Karpas-422 (cell line): ENCODE data around the gene ARGLU1. TPM values are rescaled to one million over a fixed set of nuclear protein-coding genes. Genes with fewer than 3 reads are reported as not detected.

Experiments
- DNase-seq: peaks from one replicate; pipeline ENCODE4 v3.0.0-alpha.2; 2015
- H2AFZ ChIP-seq: fragments of 200-600 bp; sonication (generic); 2 replicates; pipeline ENCODE4 v1.6.1; 2014; ENCODE audit warnings: antibody characterized with exemption, low read length, mixed read lengths
- H3K27ac ChIP-seq: fragments of 200-600 bp; sonication (generic); 2 replicates; pipeline ENCODE4 v1.5.1; 2014; ENCODE audit warnings: mild to moderate bottlenecking, low read length, moderate library complexity
- H3K27me3 ChIP-seq: fragments of 200-600 bp; sonication (generic); 2 replicates; pipeline ENCODE4 v1.6.1; 2014; ENCODE audit warnings: low read length, mixed read lengths
- H3K36me3 ChIP-seq: fragments of 200-600 bp; sonication (generic); 2 replicates; pipeline ENCODE4 v1.6.1; 2014; ENCODE audit warnings: low read length, mixed read lengths; ENCODE audit not compliant: insufficient read depth
- H3K4me1 ChIP-seq: fragments of 200-600 bp; sonication (generic); 2 replicates; pipeline ENCODE4 v1.6.1; 2014; ENCODE audit warnings: mild to moderate bottlenecking, low read length, mixed read lengths
- H3K4me2 ChIP-seq: fragments of 200-600 bp; sonication (generic); 2 replicates; pipeline ENCODE4 v1.6.1; 2014; ENCODE audit warnings: low read length, low read depth, mild to moderate bottlenecking; ENCODE audit not compliant: poor library complexity, severe bottlenecking
- H3K4me3 ChIP-seq: fragments of 200-600 bp; sonication (generic); 2 replicates; pipeline ENCODE4 v1.5.1; 2014; ENCODE audit warnings: mild to moderate bottlenecking, antibody characterized with exemption, low read length, mixed read lengths
- H3K79me2 ChIP-seq: fragments of 200-600 bp; sonication (generic); 2 replicates; pipeline ENCODE4 v1.6.1; 2014; ENCODE audit warnings: mild to moderate bottlenecking, low read length, mixed read lengths
- H3K9ac ChIP-seq: fragments of 200-600 bp; sonication (generic); 2 replicates; pipeline ENCODE4 v1.6.0; 2014; ENCODE audit warnings: low read length
- H3K9me2 ChIP-seq: fragments of 200-600 bp; sonication (generic), shearing (Covaris generic); replicated peaks from 2 replicates; pipeline ENCODE4 v1.6.0; 2014; ENCODE audit warnings: mild to moderate bottlenecking, low read length, moderate library complexity; ENCODE audit not compliant: insufficient read depth
- H3K9me3 ChIP-seq: fragments of 300-700, 200-600 bp; sonication (generic); 2 replicates; pipeline ENCODE4 v1.6.1; 2014; ENCODE audit warnings: low read length, mixed read lengths
- H4K20me1 ChIP-seq: fragments of 200-600 bp; sonication (generic); 2 replicates; pipeline ENCODE4 v1.6.1; 2014; ENCODE audit warnings: mild to moderate bottlenecking, antibody characterized with exemption, low read length, low read depth; ENCODE audit not compliant: insufficient read depth
- total RNA-seq: library from RNA; depleted of rRNA; stranded (reverse); fragments of >200 nt; shearing (Covaris generic); gene quantifications from 2 replicates; pipeline ENCODE4 v1.2.3, GENCODE V29; 2014; ENCODE audit warnings: low replicate concordance

ARGLU1 gene
- total RNA-seq, 1 experiment from 2014 or later = 147 TPM

- no peak overlapping the region for H3K9ac ChIP-seq
- no peaks in the 10 kb centered on the region for H3K9me3 ChIP-seq
- no peaks in the 10 kb centered on the region for H4K20me1 ChIP-seq
- H3K27ac ChIP-seq = no peak overlapping the region
- H3K4me2 ChIP-seq = no peak overlapping the region
- H3K4me3 ChIP-seq = no peak overlapping the region
- DNase-seq = no peak
- H3K79me2 ChIP-seq = no peaks in the 10 kb centered on the region
- H3K4me1 ChIP-seq = peaks cover 5% of the 10 kb centered on the region; the same call in 1 of the 2 replicates
- no peaks in the 10 kb centered on the region for H3K36me3 ChIP-seq
- H3K27me3 ChIP-seq = no peaks in the 10 kb centered on the region
- no peaks in the 10 kb centered on the region for H3K9me2 ChIP-seq
- no peak overlapping the region for H2AFZ ChIP-seq
Measured at GRCh38 chr13:106499113-106499512, 68.8 kb downstream of the ARGLU1 start.

- no peaks in the 10 kb centered on the region for H3K9me2 ChIP-seq
- no peak overlapping the region for H3K4me3 ChIP-seq
- no peak overlapping the region for H3K4me2 ChIP-seq
- H3K9ac ChIP-seq = no peak overlapping the region
- H3K27ac ChIP-seq = no peak overlapping the region
- DNase-seq = no peak
- H3K36me3 ChIP-seq = no peaks in the 10 kb centered on the region
- H4K20me1 ChIP-seq = no peaks in the 10 kb centered on the region
- H3K79me2 ChIP-seq = no peaks in the 10 kb centered on the region
- no peaks in the 10 kb centered on the region for H3K9me3 ChIP-seq
- no peaks in the 10 kb centered on the region for H3K27me3 ChIP-seq
- H2AFZ ChIP-seq = no peak overlapping the region
- peaks cover 5% of the 10 kb centered on the region; the same call in 1 of the 2 replicates for H3K4me1 ChIP-seq
Measured at GRCh38 chr13:106498571-106498970, 69.4 kb downstream of the ARGLU1 start.

GRCh38 chr13:106498158-106498557, 69.8 kb downstream of the ARGLU1 start:
- Histone ChIP-seq H4K20me1 (no peaks in the 10 kb centered on the region), H3K36me3 (no peaks in the 10 kb centered on the region), H3K9me2 (no peaks in the 10 kb centered on the region), H3K9me3 (no peaks in the 10 kb centered on the region), H3K4me2 (no peak overlapping the region), H3K27me3 (no peaks in the 10 kb centered on the region), H3K4me3 (no peak overlapping the region), H2AFZ (no peak overlapping the region), H3K4me1 (peaks cover 5% of the 10 kb centered on the region; the same call in 1 of the 2 replicates), H3K79me2 (no peaks in the 10 kb centered on the region), H3K27ac (no peak overlapping the region), H3K9ac (no peak overlapping the region)
- no peak for DNase-seq

GRCh38 chr13:106497079-106497478, 70.9 kb downstream of the ARGLU1 start:
- no peak overlapping the region for H3K4me3 ChIP-seq
- H3K9me3 ChIP-seq = no peaks in the 10 kb centered on the region
- no peak overlapping the region for H3K27ac ChIP-seq
- no peaks in the 10 kb centered on the region for H3K9me2 ChIP-seq
- H4K20me1 ChIP-seq = no peaks in the 10 kb centered on the region
- DNase-seq = no peak
- no peak overlapping the region for H3K4me2 ChIP-seq
- H3K79me2 ChIP-seq = no peaks in the 10 kb centered on the region
- H3K9ac ChIP-seq = no peak overlapping the region
- no peaks in the 10 kb centered on the region for H3K36me3 ChIP-seq
- no peak overlapping the region for H2AFZ ChIP-seq
- no peaks in the 10 kb centered on the region for H3K27me3 ChIP-seq
- H3K4me1 ChIP-seq = peaks cover 5% of the 10 kb centered on the region; the same call in 1 of the 2 replicates

GRCh38 chr13:106496072-106496997, 71.6 kb downstream of the ARGLU1 start:
- Histone ChIP-seq H2AFZ (no peak overlapping the region), H4K20me1 (no peaks in the 10 kb centered on the region), H3K9me2 (no peaks in the 10 kb centered on the region), H3K4me3 (no peak overlapping the region), H3K36me3 (no peaks in the 10 kb centered on the region), H3K9ac (no peak overlapping the region), H3K9me3 (no peaks in the 10 kb centered on the region), H3K79me2 (no peaks in the 10 kb centered on the region), H3K27me3 (no peaks in the 10 kb centered on the region), H3K4me1 (peaks cover 5% of the 10 kb centered on the region; the same call in 1 of the 2 replicates), H3K27ac (no peak overlapping the region), H3K4me2 (no peak overlapping the region)
- DNase-seq = no peak

GRCh38 chr13:106494936-106495335, 73.0 kb downstream of the ARGLU1 start:
- Histone ChIP-seq H3K4me3 (no peak overlapping the region), H3K4me2 (no peak overlapping the region), H4K20me1 (no peaks in the 10 kb centered on the region), H3K79me2 (no peaks in the 10 kb centered on the region), H3K4me1 (peaks cover 2% of the 10 kb centered on the region; the same call in 1 of the 2 replicates), H3K9me3 (no peaks in the 10 kb centered on the region), H3K27me3 (no peaks in the 10 kb centered on the region), H2AFZ (no peak overlapping the region), H3K27ac (no peak overlapping the region), H3K9me2 (no peaks in the 10 kb centered on the region), H3K9ac (no peak overlapping the region), H3K36me3 (no peaks in the 10 kb centered on the region)
- DNase-seq = no peak

- no peaks in the 10 kb centered on the region for H4K20me1 ChIP-seq
- H3K27me3 ChIP-seq = no peaks in the 10 kb centered on the region
Measured at GRCh38 chr13:106494506-106494905, 73.4 kb downstream of the ARGLU1 start.

GRCh38 chr13:106493533-106494220, 74.3 kb downstream of the ARGLU1 start:
- Histone ChIP-seq H3K9ac (no peak overlapping the region), H3K36me3 (no peaks in the 10 kb centered on the region), H4K20me1 (no peaks in the 10 kb centered on the region), H3K79me2 (no peaks in the 10 kb centered on the region), H3K4me2 (no peak overlapping the region), H2AFZ (no peak overlapping the region), H3K9me3 (no peaks in the 10 kb centered on the region), H3K9me2 (no peaks in the 10 kb centered on the region), H3K27ac (no peak overlapping the region), H3K27me3 (no peaks in the 10 kb centered on the region), H3K4me1 (no peaks in the 10 kb centered on the region), H3K4me3 (no peak overlapping the region)
- DNase-seq = no peak

More at GRCh38 chr13:106494506-106494905, 73.4 kb downstream of the ARGLU1 start:
- Histone ChIP-seq H3K36me3 (no peaks in the 10 kb centered on the region), H3K79me2 (no peaks in the 10 kb centered on the region), H3K4me2 (no peak overlapping the region), H2AFZ (no peak overlapping the region), H3K9me3 (no peaks in the 10 kb centered on the region), H3K9me2 (no peaks in the 10 kb centered on the region), H3K9ac (no peak overlapping the region), H3K4me3 (no peak overlapping the region), H3K27ac (no peak overlapping the region), H3K4me1 (no peaks in the 10 kb centered on the region)
- DNase-seq = no peak
